SK-N-MC (cell line): Measurements from ENCODE around the gene SGPP2.

ENCODE experiments used
- DNase-seq: peaks from one replicate; pipeline ENCODE4 v3.0.0-alpha.2; 2011; ENCODE audit warnings: low read depth, low spot score
- H3K27ac ChIP-seq: fragments of 200-600 bp; sonication (generic); 2 replicates; pipeline ENCODE4 v1.5.1; 2016; ENCODE audit warnings: mixed run types
- H3K36me3 ChIP-seq: fragments of 200-600 bp; sonication (generic); 2 replicates; pipeline ENCODE4 v1.6.1; 2017; ENCODE audit warnings: antibody characterized with exemption, low read length, mixed read lengths; ENCODE audit not compliant: insufficient read depth
- H3K4me3 ChIP-seq: fragments of 200-600 bp; sonication (generic); 2 replicates; pipeline ENCODE4 v1.5.1; 2016
- H3K9ac ChIP-seq: fragments of 200-600 bp; sonication (generic); 2 replicates; pipeline ENCODE4 v1.8.0; 2017; ENCODE audit warnings: mixed run types, mixed read lengths; ENCODE audit not compliant: insufficient read length
- H3K9me3 ChIP-seq: fragments of 200-600 bp; sonication (generic); 2 replicates; pipeline ENCODE4 v1.6.1; 2017; ENCODE audit warnings: low read depth, mild to moderate bottlenecking, antibody characterized with exemption, low read length, moderate library complexity, mixed read lengths
- EZH2 ChIP-seq: fragments of 200-600 bp; sonication (generic); IDR thresholded peaks from one replicate; pipeline ENCODE4 v1.6.1; 2017; ENCODE audit warnings: antibody characterized with exemption
- FOXP2 ChIP-seq: optimal IDR thresholded peaks from 2 replicates; pipeline ENCODE3; 2011; ENCODE audit warnings: mild to moderate bottlenecking, moderate library complexity; ENCODE audit not compliant: insufficient read depth; ENCODE audit errors: extremely low read length, control extremely low read depth
- POLR2AphosphoS5 ChIP-seq: IDR thresholded peaks from 2 replicates; pipeline ENCODE4 v1.6.1; 2012; ENCODE audit warnings: mild to moderate bottlenecking, low read depth, low read length, borderline replicate concordance

Gene SGPP2

GRCh38 chr2:222526480-222527277 lies 102.3 kb downstream of the SGPP2 start:
- Histone ChIP-seq H3K9ac (no peak overlapping the region), H3K36me3 (no peaks in the 10 kb centered on the region), H3K27ac (no peak overlapping the region), H3K9me3 (no peaks in the 10 kb centered on the region), H3K4me3 (no peak overlapping the region)
- no peak for DNase-seq
- TF ChIP-seq EZH2, result no peak
- TF ChIP-seq FOXP2, result no peak
- TF ChIP-seq POLR2AphosphoS5, result no peak

- no peaks in the 10 kb centered on the region for H3K36me3 ChIP-seq
- H3K4me3 ChIP-seq, result no peak overlapping the region
- no peak for DNase-seq
- H3K9ac ChIP-seq, result no peak overlapping the region
- no peak for TF ChIP-seq FOXP2
- TF ChIP-seq POLR2AphosphoS5, result no peak
- TF ChIP-seq EZH2, result no peak
- no peak overlapping the region for H3K27ac ChIP-seq
- no peaks in the 10 kb centered on the region for H3K9me3 ChIP-seq
These were observed 108.0 kb downstream of the SGPP2 start for GRCh38 chr2:222532315-222532714.

- Histone ChIP-seq H3K9ac (no peak overlapping the region), H3K9me3 (no peaks in the 10 kb centered on the region), H3K4me3 (no peak overlapping the region), H3K27ac (no peak overlapping the region), H3K36me3 (no peaks in the 10 kb centered on the region)
- TF ChIP-seq FOXP2 (no peak), EZH2 (no peak), POLR2AphosphoS5 (no peak)
- DNase-seq, result no peak
These were observed 111.1 kb downstream of the SGPP2 start for GRCh38 chr2:222535477-222535876.

- DNase-seq, result no peak
- Histone ChIP-seq H3K36me3 (no peaks in the 10 kb centered on the region), H3K27ac (no peak overlapping the region), H3K9ac (no peak overlapping the region), H3K4me3 (no peak overlapping the region), H3K9me3 (no peaks in the 10 kb centered on the region)
- TF ChIP-seq POLR2AphosphoS5, result no peak
These were observed 114.2 kb downstream of the SGPP2 start for GRCh38 chr2:222538535-222538934.

GRCh38 chr2:222544661-222545060 lies 120.3 kb downstream of the SGPP2 start:
- Histone ChIP-seq H3K27ac (no peak overlapping the region), H3K36me3 (no peaks in the 10 kb centered on the region), H3K4me3 (no peak overlapping the region), H3K9me3 (no peaks in the 10 kb centered on the region), H3K9ac (no peak overlapping the region)
- no peak for DNase-seq
- no peak for TF ChIP-seq FOXP2
- no peak for TF ChIP-seq EZH2
- TF ChIP-seq POLR2AphosphoS5, result no peak

- no peak for DNase-seq
- no peak for TF ChIP-seq EZH2
- TF ChIP-seq POLR2AphosphoS5, result no peak
- no peak for TF ChIP-seq FOXP2
These were observed 121.8 kb downstream of the SGPP2 start for GRCh38 chr2:222545823-222546795.

GRCh38 chr2:222547083-222547482 lies 122.7 kb downstream of the SGPP2 start:
- no peaks in the 10 kb centered on the region for H3K36me3 ChIP-seq
- TF ChIP-seq FOXP2 (no peak), POLR2AphosphoS5 (no peak), EZH2 (no peak)
- H3K27ac ChIP-seq, result no peak overlapping the region
- H3K4me3 ChIP-seq, result no peak overlapping the region
- H3K9ac ChIP-seq, result no peak overlapping the region
- no peak for DNase-seq
- H3K9me3 ChIP-seq, result no peaks in the 10 kb centered on the region

More at GRCh38 chr2:222545823-222546795, 121.8 kb downstream of the SGPP2 start:
- Histone ChIP-seq H3K9me3 (no peaks in the 10 kb centered on the region), H3K36me3 (no peaks in the 10 kb centered on the region), H3K9ac (no peak overlapping the region), H3K4me3 (no peak overlapping the region), H3K27ac (no peak overlapping the region)

- no peaks in the 10 kb centered on the region for H3K36me3 ChIP-seq
- peak overlapping the region; percentile 48 for H3K4me3 ChIP-seq
- DNase-seq, result no peak
- TF ChIP-seq POLR2AphosphoS5 (no peak), EZH2 (no peak), FOXP2 (no peak)
- H3K9me3 ChIP-seq, result no peaks in the 10 kb centered on the region
- no peak overlapping the region for H3K9ac ChIP-seq
- peak overlapping the region; percentile 59; the same call in 1 of the 2 replicates for H3K27ac ChIP-seq
These were observed 124.6 kb downstream of the SGPP2 start for GRCh38 chr2:222548992-222549391.
